WERI-Rb-1 (cell line): Measurements from ENCODE around the gene ABCA8.

Experiments
- DNase-seq: peaks from one replicate; pipeline ENCODE4 v3.0.0-alpha.2; 2020
- H3K27ac ChIP-seq: fragments of 250-450 bp; sonication (Bioruptor Pico); 2 replicates; pipeline ENCODE4 v1.5.1; 2020; ENCODE audit warnings: mild to moderate bottlenecking, moderate library complexity
- H3K27me3 ChIP-seq: fragments of 250-450 bp; sonication (Bioruptor Pico); 2 replicates; pipeline ENCODE4 v1.5.1; 2021; ENCODE audit warnings: mild to moderate bottlenecking, low read depth, moderate library complexity; ENCODE audit not compliant: insufficient read depth, severe bottlenecking
- H3K36me3 ChIP-seq: fragments of 250-450 bp; sonication (Bioruptor Pico); 2 replicates; pipeline ENCODE4 v1.5.1; 2020; ENCODE audit warnings: mild to moderate bottlenecking, moderate library complexity
- H3K4me3 ChIP-seq: 2 replicates; pipeline ENCODE4 v1.5.1; 2011; ENCODE audit warnings: low read depth, mild to moderate bottlenecking, control low read depth, low read length
- H3K9me3 ChIP-seq: fragments of 250-450 bp; sonication (Bioruptor Pico); 2 replicates; pipeline ENCODE4 v1.5.1; 2021; ENCODE audit warnings: mild to moderate bottlenecking, moderate library complexity; ENCODE audit not compliant: severe bottlenecking
- CTCF ChIP-seq: IDR thresholded peaks from 2 replicates; pipeline ENCODE4 v1.5.1; 2011; ENCODE audit warnings: low read depth, mild to moderate bottlenecking, control low read depth, inconsistent platforms, low read length

Gene ABCA8

GRCh38 chr17:68943123-68943811 is 11.9 kb downstream of the ABCA8 start:
- no peak for TF ChIP-seq CTCF
- H3K4me3 ChIP-seq: no peak overlapping the region
- H3K27me3 ChIP-seq: no peaks in the 10 kb centered on the region
- no peak for DNase-seq
- H3K27ac ChIP-seq: no peak overlapping the region
- H3K36me3 ChIP-seq: no peaks in the 10 kb centered on the region
- H3K9me3 ChIP-seq: peaks cover 3% of the 10 kb centered on the region

- H3K9me3 ChIP-seq: peaks cover 3% of the 10 kb centered on the region
- DNase-seq: no peak
- TF ChIP-seq CTCF: no peak
- H3K36me3 ChIP-seq: no peaks in the 10 kb centered on the region
- H3K4me3 ChIP-seq: no peak overlapping the region
- no peak overlapping the region for H3K27ac ChIP-seq
- H3K27me3 ChIP-seq: no peaks in the 10 kb centered on the region
These were observed 12.8 kb downstream of the ABCA8 start for GRCh38 chr17:68942389-68942788.

- peaks cover 3% of the 10 kb centered on the region for H3K9me3 ChIP-seq
- H3K36me3 ChIP-seq: no peaks in the 10 kb centered on the region
- DNase-seq: no peak
- H3K27me3 ChIP-seq: no peaks in the 10 kb centered on the region
- H3K27ac ChIP-seq: no peak overlapping the region
- no peak for TF ChIP-seq CTCF
- no peak overlapping the region for H3K4me3 ChIP-seq
These were observed 13.4 kb downstream of the ABCA8 start for GRCh38 chr17:68941761-68942160.

- Histone ChIP-seq H3K4me3 (no peak overlapping the region), H3K27me3 (no peaks in the 10 kb centered on the region), H3K9me3 (peaks cover 3% of the 10 kb centered on the region), H3K27ac (no peak overlapping the region), H3K36me3 (no peaks in the 10 kb centered on the region)
- no peak for TF ChIP-seq CTCF
- DNase-seq: no peak
These were observed 16.0 kb downstream of the ABCA8 start for GRCh38 chr17:68939195-68939594.

GRCh38 chr17:68937890-68938514 is 17.2 kb downstream of the ABCA8 start:
- no peak for DNase-seq
- no peak overlapping the region for H3K27ac ChIP-seq
- no peaks in the 10 kb centered on the region for H3K36me3 ChIP-seq
- no peaks in the 10 kb centered on the region for H3K9me3 ChIP-seq
- no peaks in the 10 kb centered on the region for H3K27me3 ChIP-seq
- TF ChIP-seq CTCF: no peak
- no peak overlapping the region for H3K4me3 ChIP-seq

DNA sequence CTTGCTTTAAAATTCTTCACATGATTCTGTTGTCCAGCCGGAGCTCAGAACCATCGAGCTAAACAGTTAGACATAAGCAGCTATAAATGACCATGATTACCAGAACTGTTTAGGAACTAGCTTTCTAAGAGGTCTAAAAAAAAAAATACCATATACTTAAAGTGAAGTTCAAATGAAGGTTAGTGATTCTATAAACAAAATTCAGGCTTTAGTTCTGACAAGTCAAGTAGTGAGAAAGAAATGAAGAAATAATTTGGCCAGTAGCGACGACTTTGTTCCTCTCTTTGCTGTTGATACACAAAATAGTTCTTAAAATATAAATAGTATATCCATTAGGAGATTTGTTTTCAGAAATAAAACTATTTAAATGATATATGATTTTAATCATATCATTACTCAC is 27.7 kb downstream of the ABCA8 start:
- H3K36me3 ChIP-seq: no peaks in the 10 kb centered on the region
- no peak overlapping the region for H3K4me3 ChIP-seq
- no peak overlapping the region for H3K27ac ChIP-seq
- H3K27me3 ChIP-seq: no peaks in the 10 kb centered on the region
- H3K9me3 ChIP-seq: no peaks in the 10 kb centered on the region
- DNase-seq: no peak
- no peak for TF ChIP-seq CTCF
